Keratinocyte (primary cell): ENCODE measurements around the gene TRIM67. TPM values are rescaled to one million over a fixed set of nuclear protein-coding genes. Genes with fewer than 3 reads are reported as not detected.

Experiments used
- DNase-seq: peaks from one replicate; pipeline ENCODE4 v3.0.0-alpha.2; 2011; ENCODE audit warnings: low read depth, missing footprints, low spot score
- FAIRE-seq: peaks from 2 replicates; lab custom pipeline; 2011; peaks lifted over from hg19 to GRCh38; lab: Jason Lieb, UNC
- H2AFZ ChIP-seq: 2 replicates; pipeline ENCODE4 v1.6.0; 2012; ENCODE audit warnings: low read length, control low read depth, inconsistent platforms; ENCODE audit not compliant: control insufficient read depth
- H3K27ac ChIP-seq: 2 replicates; pipeline ENCODE4 v1.5.1; 2011; ENCODE audit warnings: low read length; ENCODE audit not compliant: control insufficient read depth, insufficient read depth
- H3K27me3 ChIP-seq: 3 replicates; pipeline ENCODE4 v1.6.0; 2011; ENCODE audit warnings: low read length; ENCODE audit not compliant: control insufficient read depth, insufficient read depth; ENCODE audit errors: extremely low read depth
- H3K36me3 ChIP-seq, 2 experiments: 2 replicates in 1 of 2; 3 replicates in 1 of 2; pipeline ENCODE4 v1.5.1; 2011; ENCODE audit warnings: low read length in 2 of 2, mild to moderate bottlenecking in 1 of 2; ENCODE audit not compliant: control insufficient read depth in 2 of 2, insufficient read depth in 2 of 2; ENCODE audit errors: extremely low read depth in 1 of 2
- H3K4me1 ChIP-seq: 3 replicates; pipeline ENCODE4 v1.5.1; 2011; ENCODE audit warnings: low read length; ENCODE audit not compliant: control insufficient read depth, insufficient read depth; ENCODE audit errors: extremely low read depth
- H3K4me2 ChIP-seq: 3 replicates; pipeline ENCODE4 v1.6.0; 2011; ENCODE audit warnings: low read depth, low read length; ENCODE audit not compliant: control insufficient read depth, insufficient read depth; ENCODE audit errors: extremely low read depth
- H3K4me3 ChIP-seq, 3 experiments: fragments of 200-600 bp in 1 of 3; sonication (generic) in 1 of 3; 2 replicates in 2 of 3; 3 replicates in 1 of 3; pipeline ENCODE4 v1.5.1; 2011 to 2016; ENCODE audit warnings: low read length in 3 of 3, mild to moderate bottlenecking in 3 of 3, control low read depth in 2 of 3, inconsistent platforms in 1 of 3, low read depth in 1 of 3, mixed read lengths in 1 of 3, mixed run types in 1 of 3, moderate library complexity in 1 of 3; ENCODE audit not compliant: control insufficient read depth in 2 of 3, insufficient read depth in 2 of 3; ENCODE audit errors: extremely low read depth in 1 of 3
- H3K79me2 ChIP-seq: 2 replicates; pipeline ENCODE4 v1.6.0; 2012; ENCODE audit warnings: low read length; ENCODE audit not compliant: control insufficient read depth, insufficient read depth
- H3K9ac ChIP-seq: 3 replicates; pipeline ENCODE4 v1.6.0; 2011; ENCODE audit warnings: low read length; ENCODE audit not compliant: control insufficient read depth, insufficient read depth; ENCODE audit errors: extremely low read depth
- H3K9me1 ChIP-seq: 3 replicates; pipeline ENCODE4 v1.6.0; 2011; ENCODE audit warnings: low read length; ENCODE audit not compliant: control insufficient read depth, insufficient read depth; ENCODE audit errors: extremely low read depth
- H3K9me3 ChIP-seq: 2 replicates; pipeline ENCODE4 v1.5.1; 2012; ENCODE audit warnings: low read depth, low read length; ENCODE audit not compliant: control insufficient read depth
- H4K20me1 ChIP-seq: 3 replicates; pipeline ENCODE4 v1.6.0; 2011; ENCODE audit warnings: low read length; ENCODE audit not compliant: control insufficient read depth, insufficient read depth; ENCODE audit errors: extremely low read depth
- CTCF ChIP-seq, 3 experiments: IDR thresholded peaks in 1 of 3; conservative IDR thresholded peaks in 1 of 3; optimal IDR thresholded peaks in 1 of 3; 2 replicates in 2 of 3; 3 replicates in 1 of 3; pipeline versions ENCODE3 to v1.5.1; 2011; ENCODE audit warnings: low read length in 3 of 3, mild to moderate bottlenecking in 3 of 3, moderate library complexity in 2 of 3, control low read depth in 1 of 3, inconsistent platforms in 1 of 3; ENCODE audit not compliant: insufficient read depth in 2 of 3; ENCODE audit errors: extremely low read depth in 1 of 3
- EZH2 ChIP-seq: IDR thresholded peaks from one replicate; pipeline ENCODE4 v1.6.1; 2012; ENCODE audit warnings: inconsistent platforms, mild to moderate bottlenecking, low read length, moderate library complexity
- dilution Hi-C: fragments of 300-500 bp; cut with MboI; formaldehyde crosslinking; loops from one replicate; pipeline ENCODE4 v1.7.0; 2020; ENCODE audit warnings: low sequenced_read_pairs; ENCODE audit not compliant: extremely low pct_ligation_motif_present
- polyA plus RNA-seq, 5 experiments: library from polyadenylated mRNA; depleted of rRNA in 3 of 5; stranded (reverse) in 3 of 5; stranded (forward) in 1 of 5; unstranded in 1 of 5; fragments of >200 nt; gene quantifications; 1 replicate in 1 of 5; 2 replicates in 3 of 5; 3 replicates in 1 of 5; pipeline versions ENCODE4 v1.2.1 to v1.2.3, GENCODE V29; 2011 to 2012; ENCODE audit warnings: missing spikeins in 2 of 5, low read depth in 1 of 5, low replicate concordance in 1 of 5

TRIM67 gene
- polyA plus RNA-seq, 1 donor (not counting 4 experiments of a cell fraction or from before 2014, with no cell fraction given): not detected

- FAIRE-seq: no peak
- H3K9ac ChIP-seq: no peak overlapping the region
These were observed 57.9 kb downstream of the TRIM67 start for GRCh38 chr1:231219422-231220401.

GRCh38 chr1:231220801-231221200 lies 58.9 kb downstream of the TRIM67 start:
- no peak overlapping the region for H2AFZ ChIP-seq
- H4K20me1 ChIP-seq: no peaks in the 10 kb centered on the region
- no peak overlapping the region for H3K4me3 ChIP-seq
- no peaks in the 10 kb centered on the region for H3K27me3 ChIP-seq
- no peaks in the 10 kb centered on the region for H3K79me2 ChIP-seq
- dilution Hi-C loops: no loop called here
- H3K4me1 ChIP-seq: peaks cover 10% of the 10 kb centered on the region
- FAIRE-seq (no peak), DNase-seq (no peak)
- no peak overlapping the region for H3K4me2 ChIP-seq
- H3K36me3 ChIP-seq: peaks cover 8 to 9% of the 10 kb centered on the region in 2 experiments
- no peaks in the 10 kb centered on the region for H3K9me3 ChIP-seq
- TF ChIP-seq CTCF (optimal IDR thresholded peaks at IDR 0.05 in 1 of 3, IDR thresholded peaks at IDR 0.05 in 1 of 3, conservative IDR thresholded peaks at IDR 0.05 in 1 of 3; ENCODE audit: extremely low read depth in 1 of 3, insufficient read depth in 2 of 3, low read length in 3 of 3) (no peak), EZH2 (no peak)
- no peak overlapping the region for H3K27ac ChIP-seq
- H3K9me1 ChIP-seq: no peaks in the 10 kb centered on the region
- no peak overlapping the region for H3K9ac ChIP-seq

More at GRCh38 chr1:231219422-231220401, 57.9 kb downstream of the TRIM67 start:
- Histone ChIP-seq H3K79me2 (no peaks in the 10 kb centered on the region), H3K4me3 (no peak overlapping the region), H4K20me1 (no peaks in the 10 kb centered on the region), H3K9me3 (no peaks in the 10 kb centered on the region), H2AFZ (no peak overlapping the region), H3K4me2 (no peak overlapping the region), H3K9me1 (no peaks in the 10 kb centered on the region), H3K27me3 (no peaks in the 10 kb centered on the region), H3K36me3 (peaks cover 4 to 5% of the 10 kb centered on the region in 2 experiments), H3K27ac (no peak overlapping the region), H3K4me1 (peaks cover 10% of the 10 kb centered on the region)
- TF ChIP-seq CTCF (optimal IDR thresholded peaks at IDR 0.05 in 1 of 3, IDR thresholded peaks at IDR 0.05 in 1 of 3, conservative IDR thresholded peaks at IDR 0.05 in 1 of 3; ENCODE audit: extremely low read depth in 1 of 3, insufficient read depth in 2 of 3, low read length in 3 of 3) (no peak), EZH2 (no peak)
- no peak for DNase-seq
- dilution Hi-C loops: no loop called here
